Activated effector memory CD4-positive, alpha-beta T cell treated with anti-CD3 and anti-CD28 coated beads, Interleukin-2, amount 50 U/mL, for 16 hours (primary cell): Measurements from ENCODE around the gene EPS8.
"Not testable (repeated sequence)": the region's sequence is repeated elsewhere in the genome, so short reads cannot be mapped to it uniquely, and the experiment has no call there.

ENCODE experiments used
- DNase-seq: peaks from one replicate; pipeline ENCODE4 v3.0.0-alpha.2; 2020

EPS8 gene

DNA sequence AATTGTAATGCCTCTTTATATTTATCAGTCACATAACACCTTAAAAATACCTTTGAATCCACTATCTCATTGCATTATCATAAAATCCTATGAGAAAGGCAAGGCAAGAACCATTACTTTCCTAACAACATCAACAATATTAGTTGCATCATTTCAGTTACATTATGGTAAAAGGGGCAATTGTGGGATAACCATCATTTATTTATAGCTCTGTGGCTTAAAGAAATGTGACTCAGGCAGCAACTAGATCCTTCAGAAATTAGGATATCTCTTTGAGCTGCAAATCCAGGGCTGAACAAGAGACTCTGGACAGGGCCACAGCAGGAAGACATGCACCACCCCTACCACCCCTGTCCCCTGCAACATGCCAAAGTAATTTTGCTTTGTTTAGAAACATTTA lies 36.4 kb downstream of the EPS8 start:
- DNase-seq = no peak

DNA sequence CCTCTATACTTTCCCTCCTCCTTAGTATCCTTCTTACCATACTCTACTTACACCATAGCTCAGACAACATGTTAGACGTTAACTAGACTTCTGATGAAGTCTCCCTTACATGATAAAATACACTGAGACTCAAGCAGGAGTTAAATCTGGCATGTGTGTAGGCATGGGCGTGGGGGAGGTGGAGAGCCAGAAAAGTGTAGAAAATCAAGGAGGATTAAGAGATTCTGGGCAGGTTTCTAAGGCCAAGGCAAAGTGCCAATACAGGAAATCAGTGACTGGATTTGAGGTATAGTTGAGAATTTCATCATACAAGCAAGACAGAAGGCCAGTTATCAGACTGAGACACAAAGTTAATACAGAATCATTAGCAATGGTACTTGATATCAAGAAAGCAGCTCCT lies 37.4 kb downstream of the EPS8 start:
- DNase-seq = no peak

GRCh38 chr12:15749937-15750336 lies 39.3 kb downstream of the EPS8 start:
- DNase-seq = no peak

DNA sequence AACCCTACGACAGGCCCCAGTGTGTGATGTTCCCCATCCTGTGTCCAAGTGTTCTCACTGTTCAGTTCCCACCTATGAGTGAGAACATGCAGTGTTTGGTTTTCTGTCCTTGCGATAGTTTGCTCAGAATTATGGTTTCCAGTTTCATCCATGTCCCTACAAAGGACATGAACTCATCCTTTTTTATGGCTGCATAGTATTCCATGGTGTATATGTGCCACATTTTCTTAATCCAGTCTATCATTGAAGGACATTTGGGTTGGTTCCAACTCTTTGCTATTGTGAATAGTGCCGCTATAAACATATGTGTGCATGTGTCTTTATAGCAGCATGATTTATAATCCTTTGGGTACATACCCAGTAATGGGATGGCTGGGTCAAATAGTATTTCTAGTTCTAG lies 47.3 kb downstream of the EPS8 start:
- DNase-seq = not testable (repeated sequence)

- DNase-seq = no peak
These were observed 48.1 kb downstream of the EPS8 start for GRCh38 chr12:15741082-15741481.

DNA sequence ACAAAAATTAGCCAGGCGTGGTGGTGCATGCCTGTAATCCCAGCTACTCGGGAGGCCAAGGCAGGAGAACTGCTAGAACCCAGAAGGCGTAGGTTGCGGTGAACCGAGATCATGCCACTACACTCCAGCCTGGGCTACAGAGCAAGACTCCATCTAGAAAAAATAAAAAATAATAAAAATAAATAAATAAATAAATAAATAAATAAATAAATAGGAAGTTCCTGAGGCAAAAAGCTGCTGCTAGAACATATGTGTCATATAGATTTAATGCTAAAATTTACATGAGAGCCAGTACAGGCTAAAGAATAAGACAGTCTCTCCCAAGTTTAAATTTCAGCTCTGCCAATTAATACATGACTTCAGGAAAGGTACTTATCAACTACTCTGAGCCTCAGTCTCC lies 48.8 kb downstream of the EPS8 start:
- DNase-seq = not testable (repeated sequence)

DNA sequence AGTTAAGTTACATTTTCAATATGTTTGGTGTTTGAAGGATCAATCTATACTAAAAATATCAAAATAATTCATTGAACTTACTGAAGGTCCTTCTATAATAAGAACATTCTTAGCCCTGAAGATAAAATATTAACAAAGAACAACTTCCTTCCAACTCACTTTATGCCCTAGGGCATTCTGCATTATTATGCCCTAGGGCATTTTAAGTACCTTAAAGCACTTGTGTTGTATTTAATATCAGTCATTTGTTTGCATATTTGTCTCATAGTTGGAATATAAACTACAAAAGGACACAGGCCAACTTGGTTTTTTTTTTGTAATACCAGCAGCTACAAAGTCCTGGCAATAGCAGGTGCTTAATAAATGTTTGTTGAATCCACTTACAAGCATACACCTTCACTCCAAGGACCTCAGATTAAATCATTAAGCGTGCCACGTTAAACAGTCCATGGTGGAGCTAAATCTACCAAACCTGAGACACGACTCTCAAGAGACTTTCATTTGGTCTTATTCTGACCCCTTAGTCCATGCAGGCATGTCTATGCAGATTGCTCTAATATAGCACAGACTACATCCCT lies 50.7 kb downstream of the EPS8 start:
- DNase-seq = no peak

GRCh38 chr12:15735837-15736615 lies 53.2 kb downstream of the EPS8 start:
- no peak for DNase-seq

DNA sequence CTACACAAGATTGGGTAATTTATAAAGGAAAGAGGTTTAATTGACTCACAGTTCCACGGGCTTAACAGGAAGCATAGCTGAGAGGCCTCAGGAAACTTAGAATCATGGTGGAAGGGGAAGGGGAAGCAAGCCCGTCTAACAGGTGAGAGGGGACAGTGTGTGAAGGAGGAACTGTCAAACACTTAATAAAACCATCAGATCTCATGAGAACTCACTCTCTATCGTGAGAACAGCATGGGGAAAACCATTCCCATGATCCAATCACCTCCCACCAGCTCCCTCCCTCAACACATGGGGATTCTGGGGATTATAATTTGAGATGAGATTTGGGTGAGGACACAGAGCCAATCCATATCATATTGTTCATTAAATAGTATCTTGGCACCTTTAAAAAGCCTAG lies 56.1 kb downstream of the EPS8 start:
- DNase-seq = no peak

GRCh38 chr12:15732341-15733061 lies 56.7 kb downstream of the EPS8 start:
- DNase-seq = no peak

- DNase-seq = no peak
These were observed 57.2 kb downstream of the EPS8 start for GRCh38 chr12:15731940-15732339.

DNA sequence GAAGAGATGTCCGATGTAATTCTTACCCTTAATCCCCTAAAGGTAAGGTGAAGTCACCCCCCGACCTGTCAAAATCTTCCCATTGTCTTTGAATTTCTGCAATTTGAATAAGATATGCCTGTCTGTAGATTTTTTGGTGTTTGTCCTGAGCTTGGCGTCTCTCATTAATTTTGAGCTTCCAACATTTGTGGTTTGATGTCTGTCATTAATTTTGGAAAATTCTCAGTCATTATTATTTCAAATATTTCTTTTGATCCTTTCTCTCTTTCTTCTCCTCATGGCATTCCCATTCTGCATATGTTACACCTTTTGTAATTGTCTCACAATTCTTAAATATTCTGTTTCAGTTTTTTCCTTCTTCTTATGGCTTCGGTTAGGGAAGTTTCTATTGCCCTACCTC lies 60.1 kb downstream of the EPS8 start:
- no peak for DNase-seq

DNA sequence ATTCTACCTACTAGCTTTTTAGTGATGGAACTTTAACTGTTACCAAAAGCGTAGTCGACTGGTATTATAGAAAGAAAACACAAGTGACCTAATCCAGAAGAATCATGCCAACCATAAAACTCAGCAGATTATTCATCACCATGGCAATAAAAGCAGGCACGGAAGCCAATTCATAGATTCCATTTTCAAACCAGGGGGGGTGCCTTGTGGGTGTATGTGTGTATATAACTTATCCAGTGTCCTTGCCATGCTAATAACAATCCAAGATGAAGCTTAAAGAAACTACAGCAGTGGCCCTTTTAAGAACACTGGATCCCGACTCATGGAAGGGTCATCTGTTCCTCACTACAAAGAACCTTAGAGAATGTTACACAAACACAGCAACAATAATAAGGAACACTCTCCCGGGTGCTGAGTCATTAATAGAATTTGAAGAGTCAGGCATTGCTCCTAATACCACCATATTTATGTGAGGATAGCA lies 61.0 kb downstream of the EPS8 start:
- DNase-seq = no peak

DNA sequence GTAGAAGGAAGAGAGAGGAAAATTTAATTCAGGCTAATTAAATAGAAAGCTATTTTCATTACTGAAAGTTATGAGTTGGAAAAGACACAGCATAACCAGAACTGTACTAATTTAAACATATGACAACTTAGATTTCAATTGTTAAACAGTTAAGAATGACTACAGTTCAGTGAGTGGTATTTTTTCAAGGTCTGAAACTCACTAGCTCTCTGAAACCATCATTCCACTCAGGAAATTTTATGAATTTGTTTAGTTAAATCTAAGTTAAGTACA lies 62.4 kb downstream of the EPS8 start:
- DNase-seq = no peak

DNA sequence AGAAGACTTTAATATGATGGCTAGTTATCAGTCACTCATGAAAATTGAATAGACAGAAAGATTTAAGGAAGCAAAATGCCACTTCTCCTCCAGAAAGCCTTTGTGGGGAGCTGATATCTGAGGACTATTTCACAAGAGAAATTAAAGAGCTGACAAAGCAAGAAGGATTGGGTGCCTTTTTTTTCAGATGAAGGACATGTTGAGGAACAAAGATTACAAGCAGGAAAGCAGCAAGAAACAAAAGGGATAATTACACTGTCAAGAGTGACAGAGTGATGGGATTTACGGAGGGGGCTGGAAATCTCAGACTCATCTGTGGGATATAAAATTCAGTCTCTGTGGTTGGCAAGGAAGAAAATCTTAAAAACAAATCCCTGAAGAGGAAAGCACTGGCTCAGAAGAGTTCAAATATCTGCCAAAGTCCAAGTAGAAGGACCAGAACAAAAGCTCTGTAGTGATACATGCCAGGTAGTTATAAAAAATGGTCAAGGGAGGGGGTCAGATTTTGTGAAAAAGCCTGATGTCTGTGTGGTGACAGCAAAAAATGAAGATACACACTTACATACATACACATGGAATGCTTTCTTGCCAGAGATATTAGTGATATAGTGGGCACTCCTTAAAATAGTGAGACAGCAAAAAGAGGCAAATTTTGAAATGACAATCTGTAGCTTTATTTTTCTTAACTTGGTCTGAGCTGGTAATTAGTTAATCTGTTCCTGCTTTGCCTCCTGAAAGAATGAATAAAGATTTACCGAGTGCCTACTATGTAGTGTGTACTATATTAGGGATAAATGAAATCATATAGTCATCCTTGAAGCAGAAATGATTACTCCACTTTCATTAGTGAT lies 62.9 kb downstream of the EPS8 start:
- DNase-seq = no peak

GRCh38 chr12:15722951-15723350 lies 66.2 kb downstream of the EPS8 start:
- no peak for DNase-seq

GRCh38 chr12:15721316-15722115 lies 67.7 kb downstream of the EPS8 start:
- DNase-seq = no peak

- no peak for DNase-seq
These were observed 68.9 kb downstream of the EPS8 start for GRCh38 chr12:15720295-15720694.

DNA sequence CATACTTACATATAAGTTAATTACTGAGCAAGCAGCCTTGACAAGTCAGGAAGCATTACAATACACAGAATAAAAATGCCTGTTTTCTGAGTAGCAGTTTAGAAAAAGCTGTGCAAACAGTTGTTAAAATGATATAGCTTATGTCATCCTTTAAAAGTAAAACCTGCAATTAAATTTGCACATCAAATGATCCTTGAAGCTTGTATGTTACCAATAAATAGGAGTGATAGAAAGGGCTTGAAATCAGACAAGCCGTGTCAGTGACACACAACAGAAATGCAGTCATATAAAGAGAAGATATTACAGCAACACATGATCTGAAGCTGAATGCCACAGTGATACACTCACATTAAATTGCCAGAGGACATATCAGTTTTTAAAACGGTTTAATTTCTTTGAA lies 70.0 kb downstream of the EPS8 start:
- no peak for DNase-seq

DNA sequence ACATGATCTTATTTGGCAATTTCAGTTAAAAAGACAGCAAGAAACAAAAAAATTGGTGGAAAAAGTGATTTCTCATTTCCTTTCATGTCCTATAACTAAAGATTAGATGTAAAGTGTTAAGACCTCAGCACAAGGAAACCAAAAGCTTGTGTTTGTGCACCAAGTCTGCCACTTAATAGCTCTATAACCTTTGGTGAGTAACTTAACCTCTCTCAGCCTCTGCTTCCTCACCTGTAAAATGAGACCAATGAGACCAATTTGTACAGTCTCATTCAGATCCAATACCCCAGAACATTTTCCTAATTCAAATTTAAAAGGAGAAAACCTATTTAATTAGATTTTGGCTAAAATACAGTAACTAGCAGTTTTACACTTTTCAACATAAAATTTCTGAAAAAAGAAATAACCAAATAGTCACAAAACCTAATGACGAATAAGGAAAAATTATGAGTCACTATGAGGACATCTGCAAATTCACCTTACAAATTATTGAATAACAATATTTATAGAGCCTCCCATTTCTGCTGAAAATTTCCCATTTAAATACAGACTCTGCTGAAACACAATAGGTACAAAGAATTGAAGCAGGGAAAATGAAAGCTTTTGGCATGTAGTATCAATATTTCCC lies 71.1 kb downstream of the EPS8 start:
- no peak for DNase-seq

DNA sequence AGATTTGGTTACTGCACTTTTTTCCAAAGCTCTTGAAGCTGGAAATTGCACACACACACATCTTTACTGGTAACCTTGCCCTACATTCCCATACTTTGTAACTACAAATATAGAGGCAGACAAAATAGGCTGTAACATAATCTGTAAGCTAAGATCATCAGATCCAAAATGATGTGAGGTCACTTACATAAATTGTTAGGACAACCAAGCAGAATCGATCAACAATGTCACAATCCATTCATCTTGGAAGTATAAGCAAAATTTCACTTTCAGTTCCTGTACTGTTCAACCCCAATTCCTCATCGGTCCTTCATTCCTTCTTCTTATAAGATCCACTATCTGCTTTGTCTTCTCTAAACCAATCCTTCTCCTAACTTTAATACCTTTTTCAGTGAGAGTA lies 72.6 kb downstream of the EPS8 start:
- DNase-seq = no peak

- no peak for DNase-seq
These were observed 74.9 kb downstream of the EPS8 start for GRCh38 chr12:15714256-15714655.
